HCT116 (cell line): ENCODE data around the gene DGAT2. TPM values are rescaled to one million over a fixed set of nuclear protein-coding genes. Genes with fewer than 3 reads are reported as not detected.

Experiments
- ATAC-seq: fragments of 200-7000 bp; cut with Tn5 transposase; 2 replicates; pipeline ENCODE4 v1.9.1; 2020; ENCODE audit warnings: mild to moderate bottlenecking, moderate library complexity
- BruUV-seq: library from RNA; stranded (reverse); fragments of 400-500 nt; replicated peaks from 2 replicates; lab custom pipeline; 2021; lab: Mats Ljungman, UMichigan
- CTCF ChIA-PET: fragments of 300-600 bp; sonication (Branson Sonifier 250); formaldehyde crosslinking; loops from one replicate; lab custom pipeline; 2021; ENCODE audit warnings: antibody characterized with exemption; lab: Charles Lee
- POLR2A ChIA-PET: fragments of 300-600, 350-600 bp; sonication (Branson Sonifier 250); formaldehyde crosslinking; loops from one replicate; lab custom pipeline; 2021; ENCODE audit warnings: antibody characterized with exemption; lab: Charles Lee
- RAD21 ChIA-PET, 2 experiments: fragments of 300-600 bp; sonication (Branson Sonifier 250); formaldehyde crosslinking; loops; one replicate each; lab custom pipeline; 2023; ENCODE audit warnings: low total read pairs in 2 of 2; ENCODE audit not compliant: uncharacterized antibody in 2 of 2, unreplicated experiment in 2 of 2, low non-redundant PET in 1 of 2; lab: Charles Lee
- DNase-seq: peaks from one replicate; pipeline ENCODE4 v3.0.0-alpha.2; 2010; ENCODE audit warnings: low read depth, low spot score
- H2AFZ ChIP-seq: fragments of 200-600 bp; shearing (Covaris generic), sonication (generic); 2 replicates; pipeline ENCODE4 v1.6.1; 2017; ENCODE audit warnings: low read depth, mixed run types, mixed read lengths, antibody characterized with exemption, low read length; ENCODE audit not compliant: poor library complexity, severe bottlenecking
- H3K27ac ChIP-seq: 2 replicates; pipeline ENCODE4 v1.5.1; 2012; ENCODE audit warnings: low read depth, low read length
- H3K27me3 ChIP-seq: fragments of 200-600 bp; sonication (generic); 2 replicates; pipeline ENCODE4 v1.6.1; 2016; ENCODE audit warnings: mixed run types, low read length, mixed read lengths; ENCODE audit not compliant: insufficient read depth
- H3K36me3 ChIP-seq, 2 experiments: fragments of 200-500 bp in 1 of 2; fragments of 200-600 bp in 1 of 2; sonication (Bioruptor generic) in 1 of 2; sonication (generic) in 1 of 2; 2 replicates each; pipeline versions ENCODE4 v1.5.1 to v1.6.1; 2014 to 2016; ENCODE audit warnings: low read length in 2 of 2, inconsistent platforms in 1 of 2, mixed read lengths in 1 of 2, mixed run types in 1 of 2; ENCODE audit not compliant: insufficient read depth in 2 of 2, control insufficient read depth in 1 of 2
- H3K4me1 ChIP-seq, 2 experiments: fragments of 200-600 bp in 1 of 2; sonication (generic) in 1 of 2; 2 replicates each; pipeline versions ENCODE4 v1.5.1 to v1.6.1; 2012 to 2017; ENCODE audit warnings: low read length in 2 of 2, inconsistent platforms in 1 of 2, mild to moderate bottlenecking in 1 of 2, mixed read lengths in 1 of 2, mixed run types in 1 of 2, moderate library complexity in 1 of 2; ENCODE audit not compliant: insufficient read depth in 2 of 2, control insufficient read depth in 1 of 2
- H3K4me2 ChIP-seq: fragments of 200-600 bp; sonication (generic); 2 replicates; pipeline ENCODE4 v1.6.1; 2017; ENCODE audit warnings: mixed run types, low read length, mixed read lengths
- H3K4me3 ChIP-seq, 2 experiments: fragments of 200-600 bp in 1 of 2; sonication (generic) in 1 of 2; replicated peaks in 1 of 2; 2 replicates each; pipeline ENCODE4 v1.5.1; 2011 to 2016; ENCODE audit warnings: low read length in 2 of 2, control low read depth in 1 of 2, low read depth in 1 of 2, mild to moderate bottlenecking in 1 of 2, mixed read lengths in 1 of 2, mixed run types in 1 of 2
- H3K79me2 ChIP-seq: fragments of 200-600 bp; sonication (generic); 2 replicates; pipeline ENCODE4 v1.6.1; 2017; ENCODE audit warnings: mild to moderate bottlenecking, mixed run types, low read length, moderate library complexity, mixed read lengths; ENCODE audit not compliant: insufficient read depth
- H3K9ac ChIP-seq: fragments of 200-600 bp; sonication (generic); 2 replicates; pipeline ENCODE4 v1.6.1; 2016; ENCODE audit warnings: low read length, mixed read lengths
- H3K9me2 ChIP-seq: fragments of 200-600 bp; sonication (generic), shearing (Covaris generic); 2 replicates; pipeline ENCODE4 v1.6.1; 2017; ENCODE audit warnings: mixed run types, mild to moderate bottlenecking, moderate library complexity; ENCODE audit not compliant: insufficient read depth
- H3K9me3 ChIP-seq, 2 experiments: fragments of 200-500 bp in 1 of 2; fragments of 200-600 bp in 1 of 2; sonication (Bioruptor generic) in 1 of 2; sonication (generic) in 1 of 2; 2 replicates each; pipeline ENCODE4 v1.6.1; 2014 to 2017; ENCODE audit warnings: low read length in 2 of 2, mixed read lengths in 2 of 2, inconsistent platforms in 1 of 2, low read depth in 1 of 2, mild to moderate bottlenecking in 1 of 2, mixed run types in 1 of 2, moderate library complexity in 1 of 2; ENCODE audit not compliant: control insufficient read depth in 1 of 2, insufficient read depth in 1 of 2
- H4K20me1 ChIP-seq: fragments of 200-600 bp; sonication (generic), shearing (Covaris generic); 2 replicates; pipeline ENCODE4 v1.6.1; 2017; ENCODE audit warnings: mixed run types, mild to moderate bottlenecking, moderate library complexity; ENCODE audit not compliant: insufficient read depth
- ATF3 ChIP-seq: IDR thresholded peaks from 2 replicates; pipeline ENCODE4 v1.6.1; 2012
- CBX3 ChIP-seq: IDR thresholded peaks from 2 replicates; pipeline ENCODE4 v1.6.1; 2012; ENCODE audit warnings: low read depth
- CEBPB ChIP-seq: IDR thresholded peaks from 2 replicates; pipeline ENCODE4 v1.6.1; 2012; ENCODE audit warnings: low read depth
- CTCF ChIP-seq, 3 experiments: fragments of 200-600 bp in 1 of 3; sonication (generic) in 1 of 3; IDR thresholded peaks in 2 of 3; conservative IDR thresholded peaks in 1 of 3; 2 replicates each; pipeline ENCODE4 v1.5.1; 2012 to 2017; ENCODE audit warnings: low read depth in 2 of 3, low read length in 2 of 3, antibody characterized with exemption in 1 of 3, borderline replicate concordance in 1 of 3, control low read depth in 1 of 3, mild to moderate bottlenecking in 1 of 3, mixed read lengths in 1 of 3, mixed run types in 1 of 3, moderate library complexity in 1 of 3; ENCODE audit not compliant: insufficient read depth in 1 of 3
- EGR1 ChIP-seq: IDR thresholded peaks from 2 replicates; pipeline ENCODE4 v1.6.1; 2012; ENCODE audit warnings: low read depth
- ELF1 ChIP-seq: IDR thresholded peaks from 2 replicates; pipeline ENCODE4 v1.6.1; 2012; ENCODE audit warnings: low read depth, borderline replicate concordance
- EZH2 ChIP-seq: fragments of 200-600 bp; sonication (generic); IDR thresholded peaks from 2 replicates; pipeline ENCODE4 v1.6.1; 2017; ENCODE audit warnings: antibody characterized with exemption, mixed run types
- EZH2phosphoT487 ChIP-seq: fragments of 200-600 bp; IDR thresholded peaks from 2 replicates; pipeline ENCODE4 v1.6.1; 2018; ENCODE audit warnings: antibody characterized with exemption, borderline replicate concordance
- MAX ChIP-seq: IDR thresholded peaks from 2 replicates; pipeline ENCODE4 v1.6.1; 2012
- POLR2A ChIP-seq: IDR thresholded peaks from 2 replicates; pipeline ENCODE4 v1.7.0; 2011; ENCODE audit warnings: borderline replicate concordance; ENCODE audit not compliant: insufficient read depth, insufficient read length; ENCODE audit errors: extremely low read depth
- POLR2AphosphoS5 ChIP-seq: IDR thresholded peaks from 2 replicates; pipeline ENCODE4 v1.6.1; 2011; ENCODE audit warnings: mild to moderate bottlenecking, low read depth, low read length, moderate library complexity
- REST ChIP-seq: IDR thresholded peaks from 2 replicates; pipeline ENCODE4 v1.6.1; 2012; ENCODE audit warnings: low read depth
- SRF ChIP-seq: IDR thresholded peaks from 2 replicates; pipeline ENCODE4 v1.6.1; 2012; ENCODE audit warnings: low read depth
- TCF7L2 ChIP-seq: IDR thresholded peaks from 2 replicates; pipeline ENCODE4 v1.7.0; 2011; ENCODE audit warnings: borderline replicate concordance, inconsistent platforms; ENCODE audit not compliant: insufficient read depth, insufficient read length; ENCODE audit errors: extremely low read depth
- YY1 ChIP-seq: IDR thresholded peaks from 2 replicates; pipeline ENCODE4 v1.6.1; 2011; ENCODE audit warnings: low read length, low read depth, moderate library complexity, mild to moderate bottlenecking; ENCODE audit not compliant: insufficient replicate concordance; ENCODE audit errors: extremely low read depth
- ZFX ChIP-seq: fragments of 450-650 bp; IDR thresholded peaks from 2 replicates; pipeline ENCODE4 v1.6.1; 2017
- intact Hi-C: fragments of 100-400 bp; cut with micrococcal nuclease; formaldehyde crosslinking; loops from 2 replicates; pipeline ENCODE4 v1.10.0; 2022
- total RNA-seq: library from RNA; stranded (reverse); gene quantifications from one replicate; pipeline ENCODE4 v1.2.1, GENCODE V29; 2021; ENCODE audit not compliant: unreplicated experiment

Gene DGAT2
- total RNA-seq, 1 experiment from 2014 or later = 2.4 TPM

GRCh38 chr11:75797116-75797515 lies 28.5 kb downstream of the DGAT2 start:
- no peaks in the 10 kb centered on the region for H3K27me3 ChIP-seq
- H3K4me2 ChIP-seq = no peak overlapping the region
- no peaks in the 10 kb centered on the region for H3K9me3 ChIP-seq
- H2AFZ ChIP-seq = no peak overlapping the region
- TF ChIP-seq SRF = no peak
- TF ChIP-seq ELF1 = no peak
- TF ChIP-seq TCF7L2 = no peak
- TF ChIP-seq EZH2 = no peak
- no peak for TF ChIP-seq ATF3
- TF ChIP-seq POLR2A = no peak
- TF ChIP-seq EGR1 = no peak
- TF ChIP-seq CTCF (IDR thresholded peaks at IDR 0.05 in 2 of 3, conservative IDR thresholded peaks at IDR 0.05 in 1 of 3; ENCODE audit: borderline replicate concordance in 1 of 3, insufficient read depth in 1 of 3, low read depth in 2 of 3, low read length in 2 of 3) = no peak
- no peak for TF ChIP-seq POLR2AphosphoS5
- TF ChIP-seq, all 23 proteins: peak for 0
- H4K20me1 ChIP-seq = no peaks in the 10 kb centered on the region
- H3K9me2 ChIP-seq = no peaks in the 10 kb centered on the region
- no peak overlapping the region for H3K9ac ChIP-seq
- ATAC-seq (no peak), DNase-seq (no peak)
- BruUV-seq = no TSS peak
- no peak overlapping the region for H3K4me3 ChIP-seq
- RAD21 ChIA-PET = no interaction called here
- intact Hi-C loops = no loop called here
- H3K27ac ChIP-seq = no peak overlapping the region
- H3K36me3 ChIP-seq = no peaks in the 10 kb centered on the region
- H3K79me2 ChIP-seq = no peaks in the 10 kb centered on the region
- no peaks in the 10 kb centered on the region for H3K4me1 ChIP-seq
- CTCF ChIA-PET = no interaction called here
- POLR2A ChIA-PET = no interaction called here

GRCh38 chr11:75797792-75798191 lies 29.2 kb downstream of the DGAT2 start:
- H3K4me2 ChIP-seq = no peak overlapping the region
- BruUV-seq = no TSS peak
- no peaks in the 10 kb centered on the region for H3K9me3 ChIP-seq
- POLR2A ChIA-PET = no interaction called here
- H3K4me3 ChIP-seq = no peak overlapping the region
- intact Hi-C loops = no loop called here
- H3K4me1 ChIP-seq = no peaks in the 10 kb centered on the region
- DNase-seq = no peak
- H3K36me3 ChIP-seq = no peaks in the 10 kb centered on the region
- H3K79me2 ChIP-seq = no peaks in the 10 kb centered on the region
- H2AFZ ChIP-seq = no peak overlapping the region
- no peaks in the 10 kb centered on the region for H3K27me3 ChIP-seq
- no peaks in the 10 kb centered on the region for H4K20me1 ChIP-seq
- no peak overlapping the region for H3K27ac ChIP-seq
- no peak overlapping the region for H3K9ac ChIP-seq
- CTCF ChIA-PET = no interaction called here
- RAD21 ChIA-PET = no interaction called here
- H3K9me2 ChIP-seq = no peaks in the 10 kb centered on the region
- no peak for ATAC-seq
- TF ChIP-seq EGR1 = no peak
- TF ChIP-seq CBX3 = no peak
- TF ChIP-seq CEBPB = no peak
- TF ChIP-seq POLR2AphosphoS5 = no peak
- TF ChIP-seq EZH2phosphoT487 = no peak
- TF ChIP-seq ZFX = no peak
- TF ChIP-seq YY1 = no peak
- no peak for TF ChIP-seq MAX
- no peak for TF ChIP-seq REST
- no peak for TF ChIP-seq TCF7L2
- TF ChIP-seq EZH2 = no peak
